ENCODE data around the gene BANF1.

BANF1 gene, protein sequence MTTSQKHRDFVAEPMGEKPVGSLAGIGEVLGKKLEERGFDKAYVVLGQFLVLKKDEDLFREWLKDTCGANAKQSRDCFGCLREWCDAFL

GRCh38 chr11:66001942-66002647 is at the start of gene BANF1, which contains the start of gene EIF1AD:
Gene BANF1 (plus strand): TSS chr11:66002503. CDS start chr11:66003251, 748 bp downstream.
Gene EIF1AD (minus strand): TSS chr11:66002157. CDS start chr11:66000389, 1,768 bp downstream.
- peak; percentile 97 for DNase-seq (ENCODE audit: low spot score)

GRCh38 chr11:65953471-65953870 is 48.8 kb upstream of the BANF1 start:
- no peak for DNase-seq (ENCODE audit: low spot score)

- no peak for DNase-seq (ENCODE audit: low spot score)
These were observed 47.5 kb upstream of the BANF1 start for GRCh38 chr11:65954771-65955170.

DNA sequence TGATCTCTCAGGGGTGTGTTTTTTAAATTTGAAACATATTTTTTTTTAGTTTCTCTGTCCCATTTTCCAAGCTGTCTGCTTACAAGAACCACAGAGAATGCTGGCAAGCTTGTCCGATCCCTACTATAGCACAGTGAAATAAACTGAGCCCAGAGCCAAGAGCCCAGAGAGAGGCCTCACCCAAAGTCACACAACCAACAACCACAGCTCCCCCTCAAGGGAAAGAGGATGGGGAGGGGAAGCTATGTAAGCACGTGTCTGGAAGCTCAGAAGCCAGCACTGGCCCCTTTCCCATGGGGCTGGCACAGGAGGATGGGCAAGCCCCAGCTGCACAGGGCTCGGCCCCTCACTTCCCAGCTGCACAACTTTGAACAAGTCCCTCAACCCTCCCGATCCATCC is 44.0 kb upstream of the BANF1 start:
- DNase-seq (ENCODE audit: low spot score): no peak

- no peak for DNase-seq (ENCODE audit: low spot score)
These were observed 43.4 kb upstream of the BANF1 start for GRCh38 chr11:65958774-65959420.

- DNase-seq (ENCODE audit: low spot score): no peak
These were observed 41.5 kb upstream of the BANF1 start for GRCh38 chr11:65960824-65961266.

DNA sequence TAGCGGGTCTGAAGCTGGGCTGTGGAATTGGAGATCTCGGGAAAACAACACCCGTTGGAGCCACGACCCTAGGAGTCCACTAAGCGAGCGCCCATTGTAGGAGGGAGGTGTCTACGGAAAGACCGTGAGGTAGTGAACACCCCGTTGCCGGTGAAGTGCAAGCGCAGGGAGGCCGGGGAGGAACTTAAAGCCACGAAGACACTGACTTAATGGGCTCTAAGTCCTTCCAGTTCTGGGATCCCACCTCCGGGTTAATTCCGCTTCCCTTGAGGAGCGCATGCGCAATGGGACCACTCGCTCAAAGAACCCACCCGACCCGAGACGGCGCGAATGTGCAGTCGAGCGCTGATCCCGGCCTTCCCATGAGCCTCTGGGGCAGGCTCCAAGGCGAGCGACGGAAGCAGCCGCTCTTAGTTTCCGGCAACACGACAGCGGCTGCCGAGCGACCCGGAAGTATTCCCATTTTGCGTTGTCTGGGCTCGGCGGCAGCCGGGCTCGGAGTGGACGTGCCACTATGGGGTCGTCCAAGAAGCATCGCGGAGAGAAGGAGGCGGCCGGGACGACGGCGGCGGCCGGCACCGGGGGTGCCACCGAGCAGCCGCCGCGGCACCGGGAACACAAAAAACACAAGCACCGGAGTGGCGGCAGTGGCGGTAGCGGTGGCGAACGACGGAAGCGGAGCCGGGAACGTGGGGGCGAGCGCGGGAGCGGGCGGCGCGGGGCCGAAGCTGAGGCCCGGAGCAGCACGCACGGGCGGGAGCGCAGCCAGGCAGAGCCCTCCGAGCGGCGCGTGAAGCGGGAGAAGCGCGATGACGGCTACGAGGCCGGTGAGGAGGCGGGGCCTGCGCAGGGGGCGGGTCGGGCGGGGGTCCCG is 40.8 kb upstream of the BANF1 start, which contains the start of gene SART1:
Gene SART1 (plus strand): TSS at position 468 of the 874 bp plus-strand sequence. CDS start 47 bp downstream, at position 515.
- DNase-seq (ENCODE audit: low spot score): peak; percentile 97

- DNase-seq (ENCODE audit: low spot score): no peak
These were observed 40.1 kb upstream of the BANF1 start for GRCh38 chr11:65962141-65962564.

DNA sequence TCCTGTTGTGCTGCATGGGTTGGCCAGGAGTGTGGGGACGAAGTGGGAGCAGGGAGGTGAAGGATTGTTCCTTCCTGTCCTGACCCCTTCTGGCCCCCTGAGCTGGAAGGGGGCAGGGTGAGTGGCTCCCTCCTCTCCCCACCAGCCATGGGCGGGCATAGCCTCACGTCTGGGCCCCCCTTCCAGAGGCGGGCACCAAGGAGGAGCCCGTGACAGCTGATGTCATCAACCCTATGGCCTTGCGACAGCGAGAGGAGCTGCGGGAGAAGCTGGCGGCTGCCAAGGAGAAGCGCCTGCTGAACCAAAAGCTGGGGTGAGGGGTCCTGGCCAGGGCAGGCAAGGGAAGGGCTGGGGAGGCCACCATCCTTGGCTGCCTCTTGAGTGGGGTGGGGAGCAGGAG is 37.4 kb upstream of the BANF1 start:
- no peak for DNase-seq (ENCODE audit: low spot score)

GRCh38 chr11:65965986-65966762 is 36.1 kb upstream of the BANF1 start:
- no peak for DNase-seq (ENCODE audit: low spot score)

GRCh38 chr11:65967329-65967934 is 34.9 kb upstream of the BANF1 start:
- no peak for DNase-seq (ENCODE audit: low spot score)

DNA sequence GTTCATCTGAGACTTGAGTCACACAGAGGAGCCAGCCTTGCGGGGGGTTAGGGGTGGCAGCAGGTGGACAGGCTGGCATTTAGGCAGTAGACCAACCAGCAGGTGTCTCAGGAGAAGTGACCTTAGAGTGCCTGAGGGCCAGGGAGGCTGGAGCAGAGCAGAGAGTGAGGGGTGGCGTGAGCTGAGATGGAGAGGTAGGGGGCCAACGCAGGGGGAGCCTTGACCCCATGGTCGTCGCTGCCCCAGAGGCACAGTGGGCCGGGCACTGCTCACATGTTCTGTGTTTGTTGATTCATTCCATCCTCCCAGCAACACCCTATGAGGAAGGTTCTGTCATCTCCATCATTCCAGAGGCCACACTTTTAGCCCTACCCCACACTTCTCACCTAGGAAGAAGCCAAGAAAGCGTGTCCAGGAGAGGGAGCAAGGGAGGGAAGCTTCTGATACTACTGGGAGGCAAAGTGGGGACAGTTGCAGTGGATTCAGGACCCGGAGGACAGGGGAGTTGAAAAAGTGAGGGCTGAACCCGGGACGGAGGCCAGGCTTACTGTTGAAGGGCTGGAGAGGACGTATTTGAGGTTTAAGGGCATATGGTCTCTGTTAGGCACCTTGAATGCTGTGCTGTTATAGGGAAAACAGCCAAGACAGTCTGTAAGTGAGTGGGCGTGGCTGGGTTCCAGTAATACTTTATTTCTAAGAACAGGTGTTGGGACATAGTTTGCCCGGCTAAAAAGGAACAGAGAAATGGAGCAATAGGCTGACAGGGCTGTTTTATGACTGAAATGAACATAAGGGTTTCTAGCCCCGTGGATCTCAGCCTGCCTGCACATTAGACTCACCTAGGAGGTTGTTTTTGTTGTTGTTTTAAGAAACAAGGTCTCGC is 33.5 kb upstream of the BANF1 start:
- DNase-seq (ENCODE audit: low spot score): no peak

GRCh38 chr11:65972116-65972515 is 30.2 kb upstream of the BANF1 start:
- no peak for DNase-seq (ENCODE audit: low spot score)

- no peak for DNase-seq (ENCODE audit: low spot score)
These were observed 28.7 kb upstream of the BANF1 start for GRCh38 chr11:65973439-65974110.

DNA sequence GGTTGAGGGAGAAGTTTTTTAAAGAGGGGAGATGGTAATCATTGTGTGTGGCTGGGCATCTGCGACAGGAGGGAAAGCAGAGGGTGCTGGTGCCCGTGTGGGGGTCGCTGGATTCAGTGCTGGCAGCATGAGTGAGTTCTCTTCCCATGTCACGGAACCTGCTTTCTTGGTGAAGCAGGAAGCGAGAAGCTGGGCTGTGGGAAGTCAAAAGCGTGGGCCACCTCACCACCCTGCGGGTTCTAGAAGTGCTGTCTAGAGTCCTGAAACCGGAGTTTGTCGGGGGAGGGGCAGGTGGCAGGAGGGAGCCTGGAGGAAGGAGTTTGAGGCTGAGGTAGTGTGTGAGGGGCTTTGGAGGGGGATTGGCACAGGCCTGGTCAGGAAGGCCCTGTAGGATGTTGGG is 26.5 kb upstream of the BANF1 start:
- no peak for DNase-seq (ENCODE audit: low spot score)

DNA sequence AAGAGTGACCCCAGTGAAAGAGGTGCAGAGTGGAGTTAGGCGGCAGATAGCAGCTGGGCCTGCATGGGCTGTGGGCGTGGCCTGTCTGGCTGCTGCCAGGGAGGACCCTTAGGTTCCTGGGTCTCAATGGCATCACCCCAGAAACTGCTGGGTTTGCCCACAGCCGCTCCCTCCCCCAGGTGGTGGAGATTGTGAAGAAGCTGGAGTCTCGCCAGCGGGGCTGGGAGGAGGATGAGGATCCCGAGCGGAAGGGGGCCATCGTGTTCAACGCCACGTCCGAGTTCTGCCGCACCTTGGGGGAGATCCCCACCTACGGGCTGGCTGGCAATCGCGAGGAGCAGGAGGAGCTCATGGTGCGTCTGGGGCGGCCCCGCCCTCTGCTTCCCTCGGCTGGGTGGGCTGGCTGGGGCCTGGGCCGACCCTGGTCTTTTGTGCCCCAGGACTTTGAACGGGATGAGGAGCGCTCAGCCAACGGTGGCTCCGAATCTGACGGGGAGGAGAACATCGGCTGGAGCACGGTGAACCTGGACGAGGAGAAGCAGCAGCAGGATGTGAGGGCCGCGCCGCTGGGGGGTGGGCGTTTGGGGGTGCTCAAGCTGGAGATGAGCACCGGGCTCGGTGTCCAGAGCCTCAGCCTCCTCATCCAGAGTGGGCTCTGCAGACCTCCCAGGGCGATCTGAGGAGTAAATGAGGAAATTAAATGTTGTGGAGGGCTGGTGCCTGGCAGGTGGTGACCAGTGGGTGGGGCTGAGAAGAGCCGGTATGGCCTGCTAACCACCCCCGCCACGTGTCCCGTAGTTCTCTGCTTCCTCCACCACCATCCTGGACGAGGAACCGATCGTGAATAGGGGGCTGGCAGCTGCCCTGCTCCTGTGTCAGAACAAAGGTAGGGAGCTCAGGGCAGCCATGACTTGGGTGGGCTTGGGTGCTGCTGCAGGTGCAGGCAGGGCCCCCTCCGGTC is 25.8 kb upstream of the BANF1 start:
- no peak for DNase-seq (ENCODE audit: low spot score)

DNA sequence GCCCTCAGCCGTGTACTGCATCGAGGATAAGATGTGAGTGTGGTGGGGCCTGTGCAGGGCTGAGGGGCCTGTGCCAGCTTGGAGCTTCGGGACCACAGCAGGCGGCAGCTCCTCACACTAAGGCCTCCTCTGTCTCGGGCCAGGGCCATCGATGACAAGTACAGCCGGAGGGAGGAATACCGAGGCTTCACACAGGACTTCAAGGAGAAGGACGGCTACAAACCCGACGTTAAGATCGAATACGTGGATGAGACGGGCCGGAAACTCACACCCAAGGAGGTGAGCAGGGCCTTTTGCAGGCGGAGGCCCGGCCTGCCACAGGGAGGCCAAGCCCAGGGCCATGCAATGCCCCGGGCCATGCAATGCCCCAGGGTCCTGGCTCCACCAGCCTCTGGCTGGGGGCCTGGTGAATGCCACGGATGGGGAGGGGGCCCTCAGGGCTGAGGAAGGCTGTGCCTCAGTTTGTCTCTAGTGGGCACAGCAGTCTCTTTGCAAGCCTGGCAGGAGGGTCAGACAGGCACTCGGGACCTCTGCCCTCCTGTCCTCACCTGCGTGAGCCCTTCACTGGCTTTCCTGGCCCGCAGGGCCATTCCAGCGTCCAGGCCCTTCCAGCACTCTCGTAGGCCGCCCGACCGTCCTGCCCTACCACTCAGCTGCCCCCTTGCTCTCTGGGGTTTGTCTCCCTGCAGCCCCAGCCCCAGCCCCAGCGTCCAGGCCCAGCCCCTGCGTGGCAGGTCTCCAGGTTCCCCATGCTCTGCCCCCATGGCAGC is 24.5 kb upstream of the BANF1 start:
- no peak for DNase-seq (ENCODE audit: low spot score)

Data from SW480 (cell line).